HuH-7 (cell line): ENCODE results near the gene KLF15.

Experiments used
- DNase-seq: peaks from one replicate; pipeline ENCODE4 v3.0.0; 2011; ENCODE audit warnings: low spot score

KLF15 gene

GRCh38 chr3:126360714-126361060, 3.5 kb upstream of the KLF15 start:
- DNase-seq, result no peak

GRCh38 chr3:126360046-126360713, 3.0 kb upstream of the KLF15 start:
- DNase-seq, result no peak

GRCh38 chr3:126358816-126359181, 1.6 kb upstream of the KLF15 start:
- DNase-seq, result no peak

GRCh38 chr3:126358038-126358815, 1.0 kb upstream of the KLF15 start:
- peak; percentile 29 for DNase-seq

GRCh38 chr3:126356373-126357264, 589 bp downstream of the KLF15 start:
- DNase-seq, result peak; percentile 75

GRCh38 chr3:126355777-126356372, 1.3 kb downstream of the KLF15 start:
- peak; percentile 100 for DNase-seq

GRCh38 chr3:126355251-126355650, 2.0 kb downstream of the KLF15 start:
- peak; percentile 31 for DNase-seq

GRCh38 chr3:126354776-126355175, 2.4 kb downstream of the KLF15 start:
- DNase-seq, result no peak

- peak; percentile 28 for DNase-seq
Measured at GRCh38 chr3:126353694-126354321, 3.4 kb downstream of the KLF15 start.

- DNase-seq, result peak; percentile 78
Measured at GRCh38 chr3:126352476-126353454, 4.4 kb downstream of the KLF15 start.

- DNase-seq, result no peak
Measured at GRCh38 chr3:126351771-126352475, 5.3 kb downstream of the KLF15 start.

- no peak for DNase-seq
Measured at GRCh38 chr3:126351086-126351770, 6.0 kb downstream of the KLF15 start.

- DNase-seq, result no peak
Measured at GRCh38 chr3:126350502-126351085, 6.6 kb downstream of the KLF15 start.

- no peak for DNase-seq
Measured at GRCh38 chr3:126349611-126350501, 7.4 kb downstream of the KLF15 start.

- DNase-seq, result no peak
Measured at GRCh38 chr3:126349071-126349470, 8.1 kb downstream of the KLF15 start.

- peak; percentile 53 for DNase-seq
Measured at GRCh38 chr3:126348308-126348920, 8.8 kb downstream of the KLF15 start.

GRCh38 chr3:126347543-126348161, 9.6 kb downstream of the KLF15 start:
- no peak for DNase-seq
